OCI-LY3 (cell line): Measurements from ENCODE around the gene RPL13A.

ENCODE experiments used
- CTCF ChIP-seq: fragments of 200-600, 300-600 bp; sonication (generic); IDR thresholded peaks from 2 replicates; pipeline ENCODE4 v1.5.1; 2014; ENCODE audit warnings: antibody characterized with exemption, low read length, low read depth
- EZH2phosphoT487 ChIP-seq: fragments of 200-600 bp; shearing (Covaris generic); IDR thresholded peaks from 2 replicates; pipeline ENCODE4 v1.6.1; 2018; ENCODE audit warnings: antibody characterized with exemption, mixed run types, low read depth

GRCh38 chr19:49512970-49513745 lies 25.8 kb downstream of the RPL13A start:
- TF ChIP-seq CTCF (no peak), EZH2phosphoT487 (no peak)
